Fibroblast of upper back skin (primary cell): Measurements from ENCODE around the gene RACK1.

Source experiments
- DNase-seq: peaks from one replicate; pipeline ENCODE4 v3.0.0-alpha.2; 2013

Gene RACK1

GRCh38 chr5:181193656-181194055 is 50.0 kb downstream of the RACK1 start:
- no peak for DNase-seq

GRCh38 chr5:181192337-181193046 is 51.2 kb downstream of the RACK1 start:
- DNase-seq: no peak

- DNase-seq: peak; percentile 95
Measured at GRCh38 chr5:181191526-181192336, 52.0 kb downstream of the RACK1 start.

GRCh38 chr5:181190711-181191525 is 52.8 kb downstream of the RACK1 start:
- no peak for DNase-seq

- no peak for DNase-seq
Measured at GRCh38 chr5:181189962-181190710, 53.6 kb downstream of the RACK1 start.

GRCh38 chr5:181189363-181189961 is 54.2 kb downstream of the RACK1 start:
- no peak for DNase-seq

GRCh38 chr5:181188700-181189362 is 54.9 kb downstream of the RACK1 start:
- DNase-seq: peak; percentile 75

GRCh38 chr5:181187500-181188213 is 56.0 kb downstream of the RACK1 start:
- DNase-seq: peak; percentile 84

- no peak for DNase-seq
Measured at GRCh38 chr5:181186986-181187499, 56.7 kb downstream of the RACK1 start.
